PC-3 (cell line): ENCODE results near the gene ETV2. TPM values are rescaled to one million over a fixed set of nuclear protein-coding genes. Genes with fewer than 3 reads are reported as not detected.

Source experiments
- ATAC-seq: fragments of 200-7000 bp; cut with Tn5 transposase; 2 replicates; pipeline ENCODE4 v1.9.1; 2020; ENCODE audit warnings: mild to moderate bottlenecking, moderate library complexity
- BruUV-seq: library from RNA; stranded (reverse); fragments of 400-500 nt; replicated peaks from 2 replicates; lab custom pipeline; 2021; lab: Mats Ljungman, UMichigan
- CTCF ChIA-PET: fragments of 300-600 bp; sonication (Branson Sonifier 250); formaldehyde crosslinking; loops from one replicate; lab custom pipeline; 2022; ENCODE audit warnings: antibody characterized with exemption; lab: Charles Lee
- POLR2A ChIA-PET: fragments of 300-600 bp; sonication (Branson Sonifier 250); formaldehyde crosslinking; loops from one replicate; lab custom pipeline; 2022; ENCODE audit warnings: antibody characterized with exemption; ENCODE audit not compliant: unreplicated experiment; lab: Charles Lee
- DNase-seq: peaks from one replicate; pipeline ENCODE4 v3.0.0-alpha.2; 2015
- H2AFZ ChIP-seq: fragments of 300-600 bp; sonication (generic); 2 replicates; pipeline ENCODE4 v1.6.0; 2016; ENCODE audit warnings: antibody characterized with exemption, low read length
- H3F3A ChIP-seq: fragments of 300-600 bp; sonication (generic); one replicate; pipeline ENCODE4 v1.6.0; 2017; ENCODE audit warnings: antibody characterized with exemption, low read length, control low read depth, mild to moderate bottlenecking; ENCODE audit not compliant: unreplicated experiment
- H3K27ac ChIP-seq: fragments of 300-600 bp; sonication (generic); 2 replicates; pipeline ENCODE4 v1.5.1; 2016; ENCODE audit warnings: mild to moderate bottlenecking, low read length
- H3K27me3 ChIP-seq: fragments of 300-600 bp; sonication (generic); 2 replicates; pipeline ENCODE4 v1.6.1; 2016; ENCODE audit warnings: low read length, mixed read lengths
- H3K36me3 ChIP-seq: fragments of 300-600 bp; sonication (generic); 2 replicates; pipeline ENCODE4 v1.6.1; 2016; ENCODE audit warnings: low read depth, mixed run types, low read length, mixed read lengths
- H3K4me1 ChIP-seq: fragments of 300-600 bp; sonication (generic); 2 replicates; pipeline ENCODE4 v1.5.1; 2016; ENCODE audit warnings: low read length; ENCODE audit not compliant: insufficient read depth
- H3K4me2 ChIP-seq: fragments of 300-600 bp; sonication (generic); 2 replicates; pipeline ENCODE4 v1.6.0; 2016; ENCODE audit warnings: low read length
- H3K4me3 ChIP-seq: fragments of 300-600 bp; sonication (generic); 2 replicates; pipeline ENCODE4 v1.5.1; 2016; ENCODE audit warnings: mild to moderate bottlenecking, low read length, mixed read lengths
- H3K79me2 ChIP-seq: fragments of 300-600 bp; sonication (generic); 2 replicates; pipeline ENCODE4 v1.6.1; 2017; ENCODE audit warnings: low read length, mixed read lengths
- H3K9ac ChIP-seq: fragments of 300-600 bp; sonication (generic); 2 replicates; pipeline ENCODE4 v1.6.0; 2016; ENCODE audit warnings: mild to moderate bottlenecking, low read length
- H3K9me2 ChIP-seq: fragments of 300-600 bp; sonication (generic); replicated peaks from 2 replicates; pipeline ENCODE4 v1.6.1; 2016; ENCODE audit warnings: mixed run types, low read length, mixed read lengths
- H3K9me3 ChIP-seq: fragments of 300-600 bp; sonication (generic); 2 replicates; pipeline ENCODE4 v1.6.1; 2016; ENCODE audit warnings: low read length, mixed read lengths
- H4K20me1 ChIP-seq: fragments of 300-600 bp; sonication (generic); 2 replicates; pipeline ENCODE4 v1.6.1; 2016; ENCODE audit warnings: low read length, mixed read lengths
- EZH2 ChIP-seq: fragments of 300-600 bp; sonication (generic); IDR thresholded peaks from one replicate; pipeline ENCODE4 v1.6.1; 2017; ENCODE audit warnings: antibody characterized with exemption, mild to moderate bottlenecking, low read length; ENCODE audit not compliant: unreplicated experiment
- EZH2phosphoT487 ChIP-seq: fragments of 300-600 bp; sonication (generic); IDR thresholded peaks from 2 replicates; pipeline ENCODE4 v1.6.1; 2018; ENCODE audit warnings: mild to moderate bottlenecking, antibody characterized with exemption, low read length, borderline replicate concordance
- intact Hi-C: fragments of 100-400 bp; cut with micrococcal nuclease; formaldehyde crosslinking; loops from 2 replicates; pipeline ENCODE4 v1.9.0; 2023
- total RNA-seq: library from RNA; depleted of rRNA; stranded (reverse); fragments of >200 nt; gene quantifications from 2 replicates; pipeline ENCODE4 v1.2.3, GENCODE V29; 2014
- TF ChIP-seq, protein P1 (sequence below): fragments of 300-600 bp; sonication (generic); conservative IDR thresholded peaks from 2 replicates; pipeline ENCODE4 v1.5.1; 2017; ENCODE audit warnings: antibody characterized with exemption, low read depth, mild to moderate bottlenecking, low read length

ETV2 gene
- total RNA-seq, 1 experiment from 2014 or later: 0.36 TPM

- CTCF ChIA-PET: no interaction called here
- H3K4me1 ChIP-seq: peaks cover 11% of the 10 kb centered on the region; the same call in 1 of the 2 replicates
- no peak overlapping the region for H3K27ac ChIP-seq
- peak overlapping the region; percentile 98 for H3K4me2 ChIP-seq
- DNase-seq: no peak
- H3K4me3 ChIP-seq: peak overlapping the region; percentile 74
- no peaks in the 10 kb centered on the region for H3K9me2 ChIP-seq
- no peak for TF ChIP-seq EZH2
- TF ChIP-seq, protein P1, sequence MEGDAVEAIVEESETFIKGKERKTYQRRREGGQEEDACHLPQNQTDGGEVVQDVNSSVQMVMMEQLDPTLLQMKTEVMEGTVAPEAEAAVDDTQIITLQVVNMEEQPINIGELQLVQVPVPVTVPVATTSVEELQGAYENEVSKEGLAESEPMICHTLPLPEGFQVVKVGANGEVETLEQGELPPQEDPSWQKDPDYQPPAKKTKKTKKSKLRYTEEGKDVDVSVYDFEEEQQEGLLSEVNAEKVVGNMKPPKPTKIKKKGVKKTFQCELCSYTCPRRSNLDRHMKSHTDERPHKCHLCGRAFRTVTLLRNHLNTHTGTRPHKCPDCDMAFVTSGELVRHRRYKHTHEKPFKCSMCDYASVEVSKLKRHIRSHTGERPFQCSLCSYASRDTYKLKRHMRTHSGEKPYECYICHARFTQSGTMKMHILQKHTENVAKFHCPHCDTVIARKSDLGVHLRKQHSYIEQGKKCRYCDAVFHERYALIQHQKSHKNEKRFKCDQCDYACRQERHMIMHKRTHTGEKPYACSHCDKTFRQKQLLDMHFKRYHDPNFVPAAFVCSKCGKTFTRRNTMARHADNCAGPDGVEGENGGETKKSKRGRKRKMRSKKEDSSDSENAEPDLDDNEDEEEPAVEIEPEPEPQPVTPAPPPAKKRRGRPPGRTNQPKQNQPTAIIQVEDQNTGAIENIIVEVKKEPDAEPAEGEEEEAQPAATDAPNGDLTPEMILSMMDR: no peak
- TF ChIP-seq EZH2phosphoT487: no peak
- H2AFZ ChIP-seq: peak overlapping the region; percentile 98
- intact Hi-C loops: loop anchor here (5.0 kb wide), 1 partner anchor 131 kb away; the partner anchor contains the start of gene DMKN
- no peaks in the 10 kb centered on the region for H3K27me3 ChIP-seq
- no peaks in the 10 kb centered on the region for H3K36me3 ChIP-seq
- no peaks in the 10 kb centered on the region for H3K9me3 ChIP-seq
- peak overlapping the region; percentile 66 for H3K9ac ChIP-seq
- no peak for ATAC-seq
- TSS peak; percentile 8 for BruUV-seq
- H3K79me2 ChIP-seq: no peaks in the 10 kb centered on the region
- POLR2A ChIA-PET: no interaction called here
- H4K20me1 ChIP-seq: no peaks in the 10 kb centered on the region
- no peaks in the 10 kb centered on the region for H3F3A ChIP-seq
These were observed 1.3 kb downstream of the ETV2 start for GRCh38 chr19:35642798-35643254.

- H3K9me2 ChIP-seq: no peaks in the 10 kb centered on the region
- H3K4me2 ChIP-seq: peak overlapping the region; percentile 98
- intact Hi-C loops: loop anchor here (5.0 kb wide), 1 partner anchor 131 kb away; the partner anchor contains the start of gene DMKN
- no peaks in the 10 kb centered on the region for H4K20me1 ChIP-seq
- no peaks in the 10 kb centered on the region for H3F3A ChIP-seq
- BruUV-seq: no TSS peak
- ChIA-PET POLR2A (no interaction called here), CTCF (interaction anchor here (0.6 kb wide), 1 partner anchor 149 kb away, joined by 5 read pairs; no protein-coding TSS in a partner anchor)
- H3K9ac ChIP-seq: peak overlapping the region; percentile 66
- peak overlapping the region; percentile 74 for H3K4me3 ChIP-seq
- ATAC-seq (peak; percentile 49), DNase-seq (peak; percentile 72)
- H3K27me3 ChIP-seq: no peaks in the 10 kb centered on the region
- H3K36me3 ChIP-seq: no peaks in the 10 kb centered on the region
- H2AFZ ChIP-seq: peak overlapping the region; percentile 98
- peaks cover 4% of the 10 kb centered on the region for H3K79me2 ChIP-seq
- no peaks in the 10 kb centered on the region for H3K9me3 ChIP-seq
- peak overlapping the region; percentile 47 for H3K27ac ChIP-seq
- H3K4me1 ChIP-seq: peaks cover 11% of the 10 kb centered on the region; the same call in 1 of the 2 replicates
- TF ChIP-seq, protein P1: no peak
- TF ChIP-seq EZH2: no peak
- TF ChIP-seq EZH2phosphoT487: no peak
These were observed 2.0 kb downstream of the ETV2 start for GRCh38 chr19:35643255-35644205.
